ENCODE results near the gene SLC35G6. TPM values are rescaled to one million over a fixed set of nuclear protein-coding genes. Genes with fewer than 3 reads are reported as not detected.

SLC35G6 gene
- total RNA-seq, 2 experiments from 2014 or later = not detected

GRCh38 chr17:7484919-7485377 lies 3.7 kb downstream of the SLC35G6 start:
- CTCF ChIA-PET = interaction anchor here (0.6 to 1.6 kb wide), 6 partner anchors 9 to 585 kb away, joined by 3 to 9 read pairs (median 4); partner anchors contain the start of gene KCTD11
- POLR2A ChIA-PET = interaction anchor here (0.6 to 2.0 kb wide), 13 partner anchors 9 to 221 kb away, joined by 3 to 10 read pairs (median 4); partner anchors contain the start of genes MPDU1, PLSCR3, TMEM102 and TMEM256

DNA sequence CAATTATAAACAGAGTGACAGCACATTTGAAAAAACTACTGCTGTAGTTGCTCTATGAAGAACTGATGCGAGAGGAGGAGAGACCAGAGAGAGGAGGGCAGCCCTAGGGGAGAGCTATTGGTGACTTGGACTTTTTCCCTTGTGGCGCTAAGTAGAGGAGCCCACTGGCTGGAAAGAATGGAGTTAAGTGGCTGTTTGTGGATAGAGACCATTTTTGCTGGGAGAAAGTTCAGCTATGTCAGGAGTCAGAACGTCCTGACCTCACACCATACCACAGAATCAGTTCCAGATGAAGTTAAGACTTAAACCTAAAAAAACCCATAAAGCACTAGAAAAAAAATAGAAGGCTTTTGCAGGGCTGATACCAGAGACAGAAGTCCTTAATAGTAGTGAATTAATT lies 4.9 kb downstream of the SLC35G6 start:
- CTCF ChIA-PET = interaction anchor here (1.1 to 2.5 kb wide), 3 partner anchors 50 to 134 kb away, joined by 3 to 12 read pairs (median 11); partner anchors contain the start of gene KCTD11
- POLR2A ChIA-PET = interaction anchor here (0.7 to 1.5 kb wide), 2 partner anchors 24 to 79 kb away, joined by 3 read pairs; no protein-coding TSS in a partner anchor

DNA sequence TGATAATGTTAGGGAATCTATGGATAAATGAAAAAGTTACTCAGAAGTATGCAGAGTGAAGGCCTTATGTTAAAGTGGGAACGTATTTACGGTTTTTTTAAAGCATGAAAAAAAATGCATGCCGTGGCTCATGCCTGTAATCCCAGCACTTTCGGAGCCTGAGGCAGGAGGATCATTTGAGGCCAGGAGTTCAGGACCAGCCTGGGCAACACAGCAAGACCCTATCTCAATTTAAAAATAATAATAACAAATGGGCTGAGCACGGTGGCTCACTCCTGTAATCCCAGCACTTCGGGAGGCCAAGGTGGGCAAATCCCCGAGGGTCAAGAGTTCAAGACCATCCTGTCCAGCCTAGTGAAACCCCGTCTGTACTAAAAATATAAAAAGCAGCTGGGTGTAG lies 8.9 kb downstream of the SLC35G6 start:
- POLR2A ChIA-PET = no interaction called here
- CTCF ChIA-PET = no interaction called here

DNA sequence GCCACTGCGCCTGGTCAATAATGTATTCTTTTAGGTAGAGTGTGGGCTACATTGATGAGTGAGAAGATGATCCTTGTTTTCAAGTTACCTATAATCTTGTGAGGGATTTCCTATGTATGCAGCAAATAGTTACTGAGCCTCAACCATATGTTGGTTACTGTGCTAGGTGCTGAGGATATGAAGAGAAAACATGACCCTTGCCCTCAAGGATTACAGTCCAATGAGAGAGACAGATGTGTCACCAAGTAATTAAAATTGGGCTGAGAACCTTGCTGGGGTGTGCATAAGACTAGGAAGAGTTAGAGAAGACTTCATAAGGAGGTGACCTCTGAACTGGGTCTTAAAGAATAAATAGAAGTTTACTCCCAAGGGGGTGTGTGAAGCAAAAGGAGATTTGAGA lies 10.3 kb downstream of the SLC35G6 start:
- CTCF ChIA-PET = interaction anchor here (0.7 kb wide), 1 partner anchor 69 kb away, joined by 3 read pairs; no protein-coding TSS in a partner anchor
- POLR2A ChIA-PET = no interaction called here

DNA sequence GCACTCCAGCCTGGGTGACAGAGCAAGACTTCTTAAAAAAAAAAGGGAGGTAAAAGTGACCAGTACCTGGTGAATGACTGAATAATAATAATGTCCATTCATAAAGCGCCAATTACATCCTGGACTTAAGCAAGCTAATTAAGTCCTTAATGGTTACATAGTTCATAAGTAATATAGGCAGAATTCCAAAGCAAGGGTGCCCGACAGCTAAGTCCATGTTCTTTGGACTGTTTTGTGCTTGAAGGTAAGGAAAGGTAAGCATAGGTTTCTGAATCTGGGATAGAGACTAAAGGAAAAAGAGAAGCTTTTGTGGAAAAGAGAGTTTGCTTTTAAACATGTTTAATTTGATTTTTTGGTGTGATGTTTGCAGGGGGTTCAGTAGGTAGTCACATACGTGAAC lies 12.7 kb downstream of the SLC35G6 start:
- ChIA-PET CTCF (interaction anchor here (1.4 to 1.6 kb wide), 2 partner anchors 9 to 22 kb away, joined by 4 to 5 read pairs; no protein-coding TSS in a partner anchor), POLR2A (interaction anchor here (0.6 kb wide), 1 partner anchor 38 kb away, joined by 3 read pairs; no protein-coding TSS in a partner anchor)

- ChIA-PET POLR2A (no interaction called here), CTCF (interaction anchor here (0.7 to 1.3 kb wide), 3 partner anchors 35 to 215 kb away, joined by 3 to 4 read pairs (median 4); partner anchors contain the start of gene SLC2A4)
These were observed 14.7 kb downstream of the SLC35G6 start for GRCh38 chr17:7495906-7496434.

GRCh38 chr17:7496470-7497183 lies 15.4 kb downstream of the SLC35G6 start:
- POLR2A ChIA-PET = no interaction called here

DNA sequence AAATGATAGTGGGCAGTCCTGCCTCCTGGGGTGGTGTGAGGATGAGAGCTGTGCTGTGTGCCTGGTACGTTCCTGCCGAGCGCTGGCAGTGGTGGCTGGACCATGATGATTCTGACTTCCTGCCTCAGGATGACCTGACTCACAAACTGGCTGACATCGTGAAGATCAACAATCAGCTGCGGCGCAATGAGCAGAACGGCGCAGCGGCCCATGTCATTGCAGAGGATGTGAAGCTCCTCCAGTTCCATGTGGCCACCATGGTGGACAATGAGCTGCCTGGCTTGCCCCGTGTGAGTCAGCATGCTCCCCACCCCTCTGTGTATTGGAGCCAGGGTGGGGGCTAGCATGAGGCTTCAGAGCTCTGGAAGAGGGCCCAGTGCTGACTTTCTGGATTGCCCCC lies 16.0 kb downstream of the SLC35G6 start:
- CTCF ChIA-PET = interaction anchor here (1.3 kb wide), 1 partner anchor 63 kb away, joined by 5 read pairs; no protein-coding TSS in a partner anchor
- POLR2A ChIA-PET = no interaction called here

More at GRCh38 chr17:7496470-7497183, 15.4 kb downstream of the SLC35G6 start:
- CTCF ChIA-PET = interaction anchor here (1.3 kb wide), 1 partner anchor 64 kb away, joined by 5 read pairs; no protein-coding TSS in a partner anchor

- CTCF ChIA-PET = interaction anchor here (1.3 kb wide), 1 partner anchor 63 kb away, joined by 5 read pairs; no protein-coding TSS in a partner anchor
- POLR2A ChIA-PET = no interaction called here
These were observed 16.4 kb downstream of the SLC35G6 start for GRCh38 chr17:7497636-7498035.

GRCh38 chr17:7499161-7499560 lies 17.9 kb downstream of the SLC35G6 start:
- POLR2A ChIA-PET = no interaction called here
- CTCF ChIA-PET = interaction anchor here (0.6 to 1.2 kb wide), 6 partner anchors 15 to 1481 kb away, joined by 3 to 5 read pairs (median 3); no protein-coding TSS in a partner anchor

DNA sequence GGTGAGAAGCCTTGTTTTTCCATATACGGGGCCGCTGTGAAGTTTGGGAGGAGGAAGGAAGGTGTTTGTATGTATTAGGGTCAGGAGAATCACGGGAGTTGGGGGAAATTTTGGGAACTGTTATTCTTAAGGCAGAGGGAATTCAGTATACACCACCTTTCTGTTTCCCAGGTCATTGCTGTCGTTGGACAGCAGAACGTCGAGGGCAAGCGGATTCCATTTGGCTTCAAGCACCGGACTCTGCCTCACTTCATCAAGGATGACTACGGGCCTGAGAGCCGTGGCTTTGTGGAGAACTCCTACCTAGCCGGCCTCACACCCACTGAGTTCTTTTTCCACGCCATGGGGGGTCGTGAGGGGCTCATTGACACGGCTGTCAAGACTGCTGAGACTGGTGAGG lies 20.5 kb downstream of the SLC35G6 start:
- ChIA-PET POLR2A (interaction anchor here (0.6 kb wide), 1 partner anchor 345 kb away, joined by 4 read pairs; no protein-coding TSS in a partner anchor), CTCF (interaction anchor here (1.1 to 1.3 kb wide), 2 partner anchors 21 to 184 kb away, joined by 3 to 5 read pairs; no protein-coding TSS in a partner anchor)

DNA sequence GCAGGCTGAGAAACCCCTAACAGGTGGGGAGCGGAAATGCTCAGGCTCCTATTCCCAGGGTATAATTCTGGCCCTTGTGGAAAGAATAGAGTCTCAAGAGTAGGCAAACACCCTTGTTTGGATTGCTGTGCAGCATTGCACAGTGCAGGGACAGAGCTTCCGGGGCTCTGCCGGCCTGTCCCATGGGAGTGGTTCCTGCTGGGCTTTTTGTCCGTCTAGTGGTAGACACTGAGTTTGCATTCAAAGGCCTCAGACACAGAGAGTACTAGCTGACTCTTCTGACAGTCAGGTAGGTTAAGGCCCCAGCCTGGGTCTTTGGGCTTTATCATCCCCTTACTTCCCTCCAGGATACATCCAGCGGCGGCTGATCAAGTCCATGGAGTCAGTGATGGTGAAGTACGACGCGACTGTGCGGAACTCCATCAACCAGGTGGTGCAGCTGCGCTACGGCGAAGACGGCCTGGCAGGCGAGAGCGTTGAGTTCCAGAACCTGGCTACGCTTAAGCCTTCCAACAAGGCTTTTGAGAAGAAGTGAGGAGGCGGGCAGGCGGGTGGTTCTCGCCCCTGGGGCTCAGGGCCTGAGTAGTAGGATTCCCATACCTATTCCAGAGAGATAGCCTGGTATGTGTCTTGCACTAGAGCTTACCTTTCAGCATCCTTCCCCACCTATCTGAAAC lies 21.1 kb downstream of the SLC35G6 start:
- POLR2A ChIA-PET = no interaction called here
- CTCF ChIA-PET = interaction anchor here (1.1 to 1.3 kb wide), 2 partner anchors 20 to 183 kb away, joined by 3 to 5 read pairs; no protein-coding TSS in a partner anchor

- ChIA-PET POLR2A (interaction anchor here (0.6 kb wide), 1 partner anchor 154 kb away, joined by 4 read pairs; no protein-coding TSS in a partner anchor), CTCF (interaction anchor here (1.3 kb wide), 1 partner anchor 20 kb away, joined by 5 read pairs; no protein-coding TSS in a partner anchor)
These were observed 21.7 kb downstream of the SLC35G6 start for GRCh38 chr17:7502987-7503386.

DNA sequence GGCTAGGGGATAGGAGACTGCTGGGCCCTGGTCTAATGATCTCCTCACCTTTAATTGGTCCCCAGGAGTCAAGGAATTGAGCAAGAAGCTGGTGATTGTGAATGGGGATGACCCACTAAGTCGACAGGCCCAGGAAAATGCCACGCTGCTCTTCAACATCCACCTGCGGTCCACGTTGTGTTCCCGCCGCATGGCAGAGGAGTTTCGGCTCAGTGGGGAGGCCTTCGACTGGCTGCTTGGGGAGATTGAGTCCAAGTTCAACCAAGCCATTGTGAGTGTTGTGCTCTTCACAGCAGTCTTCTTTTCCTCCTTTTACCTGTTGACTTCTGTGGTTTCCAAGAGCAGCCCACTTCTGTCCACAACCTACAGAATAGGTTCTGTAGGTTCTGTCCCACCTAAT lies 22.3 kb downstream of the SLC35G6 start:
- CTCF ChIA-PET = no interaction called here
- POLR2A ChIA-PET = interaction anchor here (0.6 kb wide), 1 partner anchor 154 kb away, joined by 4 read pairs; no protein-coding TSS in a partner anchor

GRCh38 chr17:7508145-7508544 lies 26.9 kb downstream of the SLC35G6 start:
- POLR2A ChIA-PET = no interaction called here
- CTCF ChIA-PET = interaction anchor here (0.8 to 3.0 kb wide), 2 partner anchors 19 to 53 kb away, joined by 3 to 11 read pairs; partner anchors contain the start of gene SENP3

GRCh38 chr17:7508846-7509245 lies 27.6 kb downstream of the SLC35G6 start:
- POLR2A ChIA-PET = no interaction called here

GRCh38 chr17:7509937-7510336 lies 28.7 kb downstream of the SLC35G6 start:
- CTCF ChIA-PET = interaction anchor here (1.0 to 1.1 kb wide), 2 partner anchors 42 to 155 kb away, joined by 3 read pairs; partner anchors contain the start of gene TMEM95
- POLR2A ChIA-PET = no interaction called here

More at GRCh38 chr17:7508846-7509245, 27.6 kb downstream of the SLC35G6 start:
- CTCF ChIA-PET = interaction anchor here (1.1 to 3.0 kb wide), 2 partner anchors 52 to 153 kb away, joined by 3 to 11 read pairs; partner anchors contain the start of genes SENP3 and TMEM95

DNA sequence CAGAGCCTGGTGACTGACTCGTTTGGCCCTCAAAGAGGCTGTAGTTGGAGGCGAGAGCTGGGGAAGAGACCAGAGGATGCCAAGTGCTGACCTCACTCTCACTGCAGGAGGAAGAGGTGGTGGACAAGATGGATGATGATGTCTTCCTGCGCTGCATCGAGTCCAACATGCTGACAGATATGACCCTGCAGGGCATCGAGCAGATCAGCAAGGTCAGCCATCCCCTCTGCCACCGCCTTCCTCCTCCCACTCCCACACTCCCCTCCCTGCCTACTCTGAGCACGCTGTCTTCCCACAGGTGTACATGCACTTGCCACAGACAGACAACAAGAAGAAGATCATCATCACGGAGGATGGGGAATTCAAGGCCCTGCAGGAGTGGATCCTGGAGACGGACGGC lies 29.9 kb downstream of the SLC35G6 start:
- ChIA-PET POLR2A (no interaction called here), CTCF (no interaction called here)

- POLR2A ChIA-PET = no interaction called here
- CTCF ChIA-PET = no interaction called here
These were observed 30.9 kb downstream of the SLC35G6 start for GRCh38 chr17:7512105-7512504.

Data from activated CD8-positive, alpha-beta memory T cell treated with anti-CD3 and anti-CD28 coated beads for 36 hours (primary cell).